NB4 (cell line): ENCODE measurements around the gene MAFG.

ENCODE experiments used
- DNase-seq: peaks from one replicate; pipeline ENCODE4 v3.0.0; 2010; ENCODE audit warnings: low read depth
- H3K4me3 ChIP-seq: one replicate; pipeline ENCODE4 v1.5.1; 2011; ENCODE audit warnings: mild to moderate bottlenecking, low read depth, low read length, moderate library complexity
- MYC ChIP-seq: IDR thresholded peaks from 2 replicates; pipeline ENCODE4 v1.6.1; 2011; ENCODE audit warnings: low read depth, low read length
- POLR2A ChIP-seq: IDR thresholded peaks from 2 replicates; pipeline ENCODE4 v1.6.1; 2011; ENCODE audit warnings: mild to moderate bottlenecking; ENCODE audit not compliant: insufficient read length; ENCODE audit errors: extremely low read depth
- TF ChIP-seq, protein P1 (sequence below): IDR thresholded peaks from one replicate; pipeline ENCODE4 v1.5.1; 2012; ENCODE audit warnings: low read depth, low read length
- TF ChIP-seq, protein P2 (sequence below): IDR thresholded peaks from 2 replicates; pipeline ENCODE4 v1.6.1; 2011; ENCODE audit warnings: low read depth, low read length

The MAFG gene

DNA sequence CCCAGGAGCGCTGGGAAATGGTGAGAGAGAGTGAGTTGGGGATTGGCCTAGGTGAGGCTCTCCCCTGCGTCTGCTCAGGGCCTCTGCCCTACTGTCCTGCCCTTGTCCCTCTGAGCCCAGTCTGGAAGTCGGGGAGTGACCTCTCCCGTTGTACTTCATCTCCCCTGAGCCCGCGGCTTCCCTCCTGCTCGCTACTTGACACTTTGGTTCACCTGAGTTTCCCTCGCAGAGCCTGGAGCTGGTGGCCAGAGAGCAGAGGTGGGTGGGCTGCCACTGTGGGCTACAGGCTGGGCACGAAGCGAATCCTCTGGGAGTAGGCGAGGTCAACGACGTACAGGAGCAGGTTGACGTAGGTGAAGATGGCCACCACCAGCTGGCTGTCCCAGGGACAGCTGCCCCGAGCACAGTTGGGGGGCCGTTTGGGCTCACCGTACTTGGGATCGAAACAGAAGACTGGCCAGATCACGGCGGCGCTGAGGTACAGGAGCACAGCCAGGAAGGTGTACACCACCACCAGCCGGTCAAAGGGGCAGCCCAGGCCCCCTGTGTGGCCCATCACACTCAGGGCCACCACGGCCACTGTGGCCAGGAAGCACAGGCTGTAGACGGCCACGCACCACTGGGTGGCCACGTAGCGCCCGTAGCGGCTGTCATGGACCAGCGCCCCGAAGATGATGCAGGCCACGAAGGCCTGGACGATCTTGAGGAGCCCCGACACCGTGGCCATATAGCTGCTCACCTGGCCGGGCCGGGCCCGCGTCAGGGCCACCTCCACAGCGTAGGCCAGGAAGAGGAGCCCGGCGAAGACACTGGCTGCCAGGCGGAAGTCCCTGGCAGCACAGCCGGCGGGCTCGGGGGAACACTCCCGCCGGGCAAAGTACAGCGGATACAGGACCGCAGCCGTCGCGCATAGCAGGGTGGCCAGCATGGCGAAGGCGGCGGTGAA is 13.3 kb upstream of the MAFG start:
- TF ChIP-seq MYC (no peak), POLR2A (no peak)
- TF ChIP-seq, protein P1, sequence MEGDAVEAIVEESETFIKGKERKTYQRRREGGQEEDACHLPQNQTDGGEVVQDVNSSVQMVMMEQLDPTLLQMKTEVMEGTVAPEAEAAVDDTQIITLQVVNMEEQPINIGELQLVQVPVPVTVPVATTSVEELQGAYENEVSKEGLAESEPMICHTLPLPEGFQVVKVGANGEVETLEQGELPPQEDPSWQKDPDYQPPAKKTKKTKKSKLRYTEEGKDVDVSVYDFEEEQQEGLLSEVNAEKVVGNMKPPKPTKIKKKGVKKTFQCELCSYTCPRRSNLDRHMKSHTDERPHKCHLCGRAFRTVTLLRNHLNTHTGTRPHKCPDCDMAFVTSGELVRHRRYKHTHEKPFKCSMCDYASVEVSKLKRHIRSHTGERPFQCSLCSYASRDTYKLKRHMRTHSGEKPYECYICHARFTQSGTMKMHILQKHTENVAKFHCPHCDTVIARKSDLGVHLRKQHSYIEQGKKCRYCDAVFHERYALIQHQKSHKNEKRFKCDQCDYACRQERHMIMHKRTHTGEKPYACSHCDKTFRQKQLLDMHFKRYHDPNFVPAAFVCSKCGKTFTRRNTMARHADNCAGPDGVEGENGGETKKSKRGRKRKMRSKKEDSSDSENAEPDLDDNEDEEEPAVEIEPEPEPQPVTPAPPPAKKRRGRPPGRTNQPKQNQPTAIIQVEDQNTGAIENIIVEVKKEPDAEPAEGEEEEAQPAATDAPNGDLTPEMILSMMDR: no peak
- TF ChIP-seq, protein P2, sequence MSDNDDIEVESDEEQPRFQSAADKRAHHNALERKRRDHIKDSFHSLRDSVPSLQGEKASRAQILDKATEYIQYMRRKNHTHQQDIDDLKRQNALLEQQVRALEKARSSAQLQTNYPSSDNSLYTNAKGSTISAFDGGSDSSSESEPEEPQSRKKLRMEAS: no peak
- DNase-seq: no peak
- no peak overlapping the region for H3K4me3 ChIP-seq

DNA sequence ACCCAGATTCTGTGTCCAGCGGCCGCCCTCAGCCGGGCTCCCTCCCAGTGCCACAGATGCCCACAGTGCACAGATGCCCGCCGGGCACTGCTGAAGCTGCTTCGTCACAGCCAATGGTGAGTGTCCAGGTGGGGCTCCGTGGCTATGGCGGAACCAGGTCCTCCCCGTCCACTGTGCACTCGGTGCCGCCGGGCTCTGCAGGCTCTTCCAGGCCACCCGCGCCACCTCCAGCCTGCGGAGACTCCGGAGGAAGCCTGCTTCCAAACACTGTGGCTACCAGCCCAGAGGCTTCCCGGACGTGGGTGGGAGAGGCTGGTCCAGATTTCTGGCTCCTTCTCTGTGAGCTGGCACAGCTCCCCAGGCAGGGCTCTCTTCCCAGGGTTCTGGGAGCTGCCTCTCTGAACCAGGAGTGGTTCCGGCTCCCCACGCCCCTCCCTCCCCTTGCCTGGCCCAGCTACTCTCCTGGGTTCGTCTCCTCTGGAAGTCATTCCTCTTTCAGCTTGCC is 12.4 kb upstream of the MAFG start:
- TF ChIP-seq POLR2A (no peak), MYC (no peak)
- TF ChIP-seq, protein P2: no peak
- TF ChIP-seq, protein P1: no peak
- H3K4me3 ChIP-seq: no peak overlapping the region
- no peak for DNase-seq

DNA sequence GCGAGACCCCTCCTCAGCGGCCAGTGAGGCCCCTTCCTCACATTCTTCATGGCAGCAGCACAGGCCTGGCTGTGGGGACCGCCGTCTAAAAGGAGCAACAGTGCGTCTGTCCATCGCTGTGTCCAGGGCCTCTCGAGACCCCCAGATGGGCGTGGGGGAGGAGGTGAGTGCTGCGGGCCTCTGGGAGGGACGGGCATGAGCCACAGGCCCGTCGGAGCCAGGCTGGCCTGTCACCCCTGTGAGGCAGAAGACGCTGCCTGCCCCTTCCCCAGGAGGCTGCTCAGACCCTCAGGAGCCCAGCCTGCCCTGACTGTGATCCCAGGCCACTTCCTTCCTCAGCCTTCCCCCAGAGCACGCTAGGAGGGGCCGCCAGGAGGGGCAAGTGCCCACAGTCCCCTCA is 11.7 kb upstream of the MAFG start:
- TF ChIP-seq MYC: no peak
- no peak for TF ChIP-seq POLR2A
- TF ChIP-seq, protein P1: no peak
- TF ChIP-seq, protein P2: no peak
- no peak for DNase-seq
- H3K4me3 ChIP-seq: no peak overlapping the region

DNA sequence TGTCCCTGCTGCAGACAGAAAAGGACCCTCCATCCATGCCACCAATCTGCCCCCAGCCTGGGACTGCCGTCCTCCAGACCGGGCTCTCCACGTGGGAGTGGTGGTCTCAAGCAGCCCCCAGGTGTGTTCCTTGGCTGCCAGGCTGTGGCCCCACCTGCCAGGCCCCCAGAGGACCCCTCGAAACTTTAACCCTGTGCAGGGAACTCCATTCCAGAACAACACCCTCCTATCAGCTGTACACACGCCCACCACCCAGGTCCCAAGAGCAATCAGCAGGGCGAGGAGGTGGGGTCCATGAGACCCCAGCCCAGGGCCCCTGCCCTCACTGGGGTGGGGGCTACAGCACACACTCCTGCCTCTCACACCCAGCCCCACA is 8.2 kb upstream of the MAFG start:
- no peak overlapping the region for H3K4me3 ChIP-seq
- TF ChIP-seq POLR2A (no peak), MYC (no peak)
- TF ChIP-seq, protein P2: no peak
- TF ChIP-seq, protein P1: no peak
- no peak for DNase-seq

DNA sequence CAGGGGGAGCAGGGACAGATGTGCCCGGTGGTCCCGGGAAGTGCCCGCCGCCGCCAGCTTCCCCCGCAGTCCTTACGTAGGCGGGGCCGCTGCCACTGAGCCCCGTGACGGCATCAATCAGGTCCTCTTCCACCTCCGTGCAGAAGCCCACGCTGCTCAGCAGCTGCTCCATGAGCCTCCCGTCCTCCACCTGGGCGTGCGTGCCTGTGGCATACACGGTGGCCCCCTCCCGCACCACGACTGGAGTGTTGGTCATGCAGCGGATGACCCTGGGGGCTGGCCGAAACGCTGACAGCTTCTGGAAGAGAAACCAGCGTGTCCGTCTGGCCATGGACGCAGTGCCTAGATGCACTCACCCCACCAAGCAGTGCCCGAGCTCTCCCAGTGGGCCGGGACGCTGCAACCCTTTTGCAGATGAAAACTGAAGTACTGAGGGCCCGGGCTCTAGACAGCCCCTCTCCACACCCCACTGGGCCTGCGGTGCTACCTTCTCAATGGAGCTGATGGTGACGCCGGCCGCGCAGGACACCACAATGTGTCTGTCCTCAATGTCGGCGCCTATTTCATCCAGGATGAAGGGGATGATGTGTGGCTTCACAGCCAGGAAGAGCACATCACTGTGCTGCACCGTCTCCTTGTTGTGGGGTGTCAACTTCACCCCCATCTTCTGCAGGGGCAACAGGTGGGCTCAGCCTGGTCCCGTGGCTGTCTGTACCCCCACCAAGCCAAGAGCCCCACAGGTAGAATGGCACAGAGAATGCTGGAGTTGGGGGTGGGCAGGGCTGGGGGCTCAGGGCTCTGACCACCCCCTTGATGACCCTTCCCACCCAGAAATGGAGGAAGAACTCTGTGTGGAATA is 7.5 kb upstream of the MAFG start:
- TF ChIP-seq MYC (no peak), POLR2A (no peak)
- TF ChIP-seq, protein P2: no peak
- TF ChIP-seq, protein P1: no peak
- no peak for DNase-seq
- H3K4me3 ChIP-seq: no peak overlapping the region
